SU-DHL-6 (cell line): ENCODE results near the gene C20orf144.

Source experiments
- H2AFZ ChIP-seq: fragments of 200-600 bp; sonication (generic); 2 replicates; pipeline ENCODE4 v1.6.1; 2014; ENCODE audit warnings: low read depth, mild to moderate bottlenecking, moderate library complexity, mixed read lengths, antibody characterized with exemption, low read length; ENCODE audit not compliant: severe bottlenecking
- H3F3A ChIP-seq: fragments of 200-600 bp; shearing (Covaris generic); 2 replicates; pipeline ENCODE4 v1.6.0; 2016; ENCODE audit warnings: antibody characterized with exemption, mild to moderate bottlenecking; ENCODE audit not compliant: insufficient read depth
- H3K27ac ChIP-seq: fragments of 200-600 bp; sonication (generic); 2 replicates; pipeline ENCODE4 v1.5.1; 2016; ENCODE audit warnings: low read depth, mild to moderate bottlenecking, low read length, moderate library complexity, mixed read lengths
- H3K27me3 ChIP-seq: fragments of 200-600 bp; sonication (generic), shearing (Covaris generic); 2 replicates; pipeline ENCODE4 v1.6.0; 2014; ENCODE audit warnings: mild to moderate bottlenecking, low read length
- H3K36me3 ChIP-seq: fragments of 200-600 bp; sonication (generic); 2 replicates; pipeline ENCODE4 v1.6.1; 2014; ENCODE audit warnings: mild to moderate bottlenecking, low read length, mixed read lengths
- H3K4me2 ChIP-seq: fragments of 300-600, 200-600 bp; shearing (Covaris generic), sonication (generic); 2 replicates; pipeline ENCODE4 v1.6.0; 2014; ENCODE audit warnings: low read length, low read depth, mild to moderate bottlenecking; ENCODE audit not compliant: poor library complexity, severe bottlenecking
- H3K4me3 ChIP-seq: fragments of 200-600 bp; sonication (generic); 2 replicates; pipeline ENCODE4 v1.5.1; 2014; ENCODE audit warnings: antibody characterized with exemption, low read length, mild to moderate bottlenecking, mixed read lengths; ENCODE audit not compliant: insufficient read depth, poor library complexity, severe bottlenecking
- H3K79me2 ChIP-seq: fragments of 200-600 bp; sonication (generic); 2 replicates; pipeline ENCODE4 v1.6.1; 2014; ENCODE audit warnings: mild to moderate bottlenecking, low read length, moderate library complexity; ENCODE audit not compliant: insufficient read depth
- H3K9ac ChIP-seq: fragments of 200-600 bp; sonication (generic); 2 replicates; pipeline ENCODE4 v1.7.0; 2014; ENCODE audit warnings: mild to moderate bottlenecking, low read length
- H3K9me2 ChIP-seq: fragments of 200-600 bp; sonication (generic); replicated peaks from 2 replicates; pipeline ENCODE4 v1.6.1; 2014; ENCODE audit warnings: low read length; ENCODE audit not compliant: insufficient read depth
- H3K9me3 ChIP-seq: fragments of 200-600 bp; sonication (generic); 2 replicates; pipeline ENCODE4 v1.6.1; 2014; ENCODE audit warnings: low read length, mixed read lengths; ENCODE audit not compliant: insufficient read depth
- H4K20me1 ChIP-seq: fragments of 200-600 bp; sonication (generic); 2 replicates; pipeline ENCODE4 v1.6.1; 2014; ENCODE audit warnings: low read depth, mild to moderate bottlenecking, antibody characterized with exemption, low read length, moderate library complexity, mixed read lengths
- CTCF ChIP-seq: fragments of 200-600 bp; sonication (generic); IDR thresholded peaks from one replicate; pipeline ENCODE4 v1.5.1; 2017; ENCODE audit warnings: antibody characterized with exemption, mild to moderate bottlenecking, low read length, moderate library complexity; ENCODE audit not compliant: insufficient read depth, poor library complexity, severe bottlenecking
- EZH2phosphoT487 ChIP-seq: fragments of 200-600 bp; sonication (generic), shearing (Covaris generic); conservative IDR thresholded peaks from 2 replicates; pipeline ENCODE4 v1.6.1; 2018; ENCODE audit warnings: mild to moderate bottlenecking, antibody characterized with exemption, low read length, moderate library complexity, mixed read lengths

C20orf144 gene

DNA sequence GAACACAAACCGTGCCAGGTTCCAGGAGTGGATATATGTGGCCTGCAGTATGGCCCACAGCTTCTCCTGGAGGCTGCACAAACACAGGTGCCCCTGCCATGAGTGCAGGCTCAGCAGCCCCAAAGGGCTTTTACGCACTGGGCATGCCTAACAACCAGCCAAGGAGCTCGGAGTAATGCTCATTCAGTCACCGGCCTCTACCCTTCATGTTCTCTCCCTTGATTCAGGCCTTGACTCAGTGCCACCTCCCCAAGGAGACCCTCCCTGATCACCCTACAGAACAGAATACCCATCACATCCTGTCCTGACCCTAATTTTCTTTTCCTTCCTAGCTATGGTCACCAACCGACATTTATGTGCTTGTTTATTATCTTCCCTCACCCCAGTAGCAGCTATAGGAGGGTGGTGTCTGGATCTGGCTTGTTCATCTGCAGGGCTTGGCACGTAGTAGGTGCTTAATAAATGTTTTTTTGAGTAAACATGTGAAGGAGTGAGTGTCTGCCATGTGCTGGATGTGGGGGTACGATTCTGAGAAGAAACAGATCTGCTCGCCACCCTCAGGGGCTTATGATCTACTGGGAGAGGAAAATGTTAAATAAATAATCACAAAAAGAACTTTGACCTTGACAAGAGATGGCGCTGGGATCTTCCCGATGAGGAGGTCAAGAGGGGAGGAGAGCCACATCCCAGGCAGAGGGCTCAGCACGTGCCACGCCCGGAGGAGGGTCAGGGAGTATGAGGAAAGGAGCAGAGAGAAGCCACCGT lies 48.7 kb downstream of the C20orf144 start:
- Histone ChIP-seq H4K20me1 (no peaks in the 10 kb centered on the region), H3K9ac (no peak overlapping the region), H3K4me3 (no peak overlapping the region), H3K4me2 (no peak overlapping the region), H3K36me3 (no peaks in the 10 kb centered on the region), H3K79me2 (no peaks in the 10 kb centered on the region), H3K27me3 (no peaks in the 10 kb centered on the region), H3K27ac (no peak overlapping the region), H2AFZ (no peak overlapping the region), H3K9me3 (no peaks in the 10 kb centered on the region), H3F3A (peaks cover 5% of the 10 kb centered on the region; the same call in 1 of the 2 replicates), H3K9me2 (no peaks in the 10 kb centered on the region)
- TF ChIP-seq EZH2phosphoT487 = no peak
- no peak for TF ChIP-seq CTCF

- H3K9ac ChIP-seq = no peak overlapping the region
- peaks cover 5% of the 10 kb centered on the region; the same call in 1 of the 2 replicates for H3F3A ChIP-seq
- no peaks in the 10 kb centered on the region for H3K36me3 ChIP-seq
- H3K4me3 ChIP-seq = no peak overlapping the region
- no peaks in the 10 kb centered on the region for H4K20me1 ChIP-seq
- H3K9me2 ChIP-seq = no peaks in the 10 kb centered on the region
- H3K27me3 ChIP-seq = no peaks in the 10 kb centered on the region
- peaks cover 1% of the 10 kb centered on the region; the same call in 1 of the 2 replicates for H3K79me2 ChIP-seq
- H3K9me3 ChIP-seq = no peaks in the 10 kb centered on the region
- H3K4me2 ChIP-seq = no peak overlapping the region
- no peak overlapping the region for H2AFZ ChIP-seq
- no peak for TF ChIP-seq CTCF
- no peak for TF ChIP-seq EZH2phosphoT487
- no peak overlapping the region for H3K27ac ChIP-seq
Measured at GRCh38 chr20:33711446-33711738, 49.3 kb downstream of the C20orf144 start.
